ENCODE measurements around the gene UBL4A.
"Not testable (repeated sequence)": the region's sequence is repeated elsewhere in the genome, so short reads cannot be mapped to it uniquely, and the experiment has no call there.

The UBL4A gene

DNA sequence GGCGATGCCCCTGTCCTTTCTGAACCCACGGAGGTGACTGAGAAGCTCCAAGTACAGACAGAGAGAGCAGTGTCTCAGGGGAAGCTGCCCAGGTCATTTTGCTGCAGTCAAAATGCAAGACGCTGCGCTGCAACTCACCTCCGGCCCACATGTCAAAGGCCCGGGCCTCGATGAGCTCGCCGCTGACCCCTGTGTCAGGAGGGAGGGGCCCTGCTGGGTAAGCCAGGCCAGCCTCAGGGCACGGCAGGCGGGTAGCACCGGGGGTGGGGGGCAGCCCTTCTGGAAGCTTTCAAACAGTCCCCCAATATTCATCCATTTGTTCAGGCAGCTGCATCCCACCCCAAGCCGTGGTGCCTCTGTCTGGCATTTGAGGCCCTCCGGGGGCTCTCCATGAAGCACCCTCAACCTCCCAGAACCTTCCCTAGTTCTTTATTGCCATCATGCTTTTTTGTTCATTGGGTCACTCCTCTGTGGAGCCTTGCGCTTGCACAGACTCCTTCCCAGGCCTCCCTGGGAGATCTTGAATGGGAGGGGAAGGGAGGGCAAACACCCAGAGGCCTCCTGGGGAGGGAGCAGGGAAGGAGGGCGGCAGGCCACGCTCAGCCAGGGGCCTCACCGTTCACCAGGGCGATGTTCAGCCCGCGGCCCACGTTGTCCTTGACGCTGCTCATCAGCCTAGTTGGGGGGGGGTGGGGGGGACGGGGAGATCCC is 21.4 kb upstream of the UBL4A start:
- DNase-seq (ENCODE audit: low read depth): no peak

DNA sequence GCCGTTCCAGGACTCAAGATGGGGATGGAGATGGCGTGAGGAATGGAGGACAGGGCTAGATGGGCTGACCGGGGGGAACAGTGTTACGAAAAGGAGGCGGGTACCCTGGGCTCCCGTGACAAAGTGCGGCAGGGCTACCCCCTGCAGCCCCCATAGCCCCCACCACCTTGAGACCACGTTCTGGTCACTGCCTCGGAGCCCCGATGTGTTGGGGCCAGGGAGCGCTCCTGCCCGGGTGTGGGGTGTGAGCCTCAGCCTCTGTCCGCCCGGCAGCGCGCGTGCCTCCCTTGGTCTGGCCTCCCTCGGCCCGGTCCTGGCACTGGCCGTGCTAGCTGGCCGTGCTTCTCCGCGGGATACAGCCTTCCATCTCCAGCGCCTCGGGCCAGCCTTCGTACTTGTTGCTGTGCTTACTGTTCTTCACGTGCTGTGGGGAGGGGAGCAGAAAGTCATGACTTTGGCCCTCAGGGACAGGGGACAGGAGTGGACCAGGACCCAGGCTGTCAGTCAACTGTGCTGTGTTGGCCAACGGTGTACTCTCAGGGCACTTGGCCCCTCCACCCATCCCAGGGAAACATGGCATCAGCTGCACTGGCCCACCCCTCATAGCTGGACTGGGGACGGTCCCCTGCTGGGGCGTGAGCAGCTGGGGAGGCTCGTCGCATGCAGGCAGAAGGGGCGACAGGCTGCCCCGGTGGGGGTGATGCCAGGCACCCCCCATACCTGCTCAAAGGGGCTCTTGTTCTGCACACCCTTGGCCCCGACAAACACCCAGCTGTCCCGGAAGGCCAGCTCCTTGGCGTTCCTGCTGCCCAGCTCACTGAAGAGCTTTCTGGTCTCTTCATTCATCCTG is 20.3 kb upstream of the UBL4A start:
- no peak for DNase-seq (ENCODE audit: low read depth)

DNA sequence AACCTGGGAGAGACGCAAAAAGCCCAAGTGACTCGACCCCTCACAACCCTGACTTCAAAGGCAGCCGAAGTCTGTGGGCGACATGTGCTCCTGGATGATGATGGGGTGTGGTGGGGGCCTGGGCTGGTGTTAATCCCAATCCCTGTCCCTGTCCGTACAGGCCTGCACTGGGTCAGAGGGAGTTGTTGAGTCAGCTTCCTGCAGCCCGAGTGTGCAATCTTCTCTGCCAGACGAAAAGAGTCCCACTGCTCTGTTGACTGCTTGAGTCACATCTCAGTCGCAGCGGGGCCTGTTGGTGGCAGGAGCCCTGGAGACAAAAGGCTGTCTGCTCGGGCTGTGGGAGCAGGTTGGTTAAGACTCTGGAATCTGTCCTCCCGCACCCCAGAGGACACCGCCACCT is 19.3 kb upstream of the UBL4A start:
- DNase-seq (ENCODE audit: low read depth): no peak

DNA sequence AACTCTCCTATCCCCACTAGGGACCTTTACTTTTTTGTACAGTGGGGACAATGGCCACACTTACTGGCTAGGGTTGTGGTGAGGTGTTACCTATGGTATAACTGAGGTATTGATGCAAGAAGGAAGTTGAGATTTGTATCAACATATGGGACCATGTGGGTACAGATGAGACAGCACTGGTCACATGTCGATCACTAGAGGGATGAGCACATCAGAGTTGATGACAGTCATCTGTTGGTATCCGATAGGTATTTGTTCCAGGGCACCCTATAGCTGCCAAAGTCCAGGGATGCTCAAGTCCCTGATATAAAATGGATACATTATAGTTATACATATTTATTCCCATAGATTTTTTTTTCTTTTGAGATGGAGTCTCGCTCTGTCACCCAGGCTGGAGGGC is 16.6 kb upstream of the UBL4A start:
- DNase-seq (ENCODE audit: low read depth): no peak

DNA sequence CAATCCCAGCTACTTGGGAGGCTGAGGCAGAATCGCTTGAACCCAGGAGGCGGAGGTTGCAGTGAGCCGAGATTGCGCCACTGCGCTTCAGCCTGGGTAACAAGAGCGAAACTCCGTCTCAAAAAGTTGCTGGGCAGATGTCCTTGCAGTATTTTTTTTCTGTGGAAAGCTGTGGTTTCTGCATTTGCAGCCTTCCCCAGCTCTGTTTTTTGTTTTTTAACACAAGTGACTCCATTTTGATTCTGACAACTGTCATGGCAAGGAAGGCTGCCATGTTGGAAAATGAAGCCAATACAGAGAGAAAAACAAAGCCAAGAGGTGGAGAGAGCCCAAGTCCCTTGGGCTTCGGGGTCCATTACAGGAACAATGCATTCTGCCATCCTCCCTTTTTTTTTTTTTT is 15.7 kb upstream of the UBL4A start:
- no peak for DNase-seq (ENCODE audit: low read depth)

DNA sequence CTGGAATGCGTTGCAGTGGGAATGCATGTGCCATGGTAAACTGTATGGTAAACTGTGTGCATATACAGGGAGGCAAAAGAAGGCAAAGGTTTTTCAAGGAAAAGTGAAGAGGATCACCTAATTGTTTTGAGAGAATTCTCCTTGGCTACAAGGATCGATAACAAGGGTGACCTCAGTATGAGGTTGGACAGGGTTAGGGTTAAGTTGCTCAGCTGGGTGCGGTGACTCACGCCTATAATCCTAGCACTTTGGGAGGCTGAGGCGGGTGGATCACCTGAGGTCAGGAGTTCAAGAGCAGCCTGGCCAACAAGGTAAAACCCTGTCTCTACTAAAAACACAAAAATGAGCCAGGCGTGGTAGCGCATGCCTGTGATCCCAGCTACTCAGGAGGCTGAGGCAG is 15.0 kb upstream of the UBL4A start:
- not testable (repeated sequence) for DNase-seq (ENCODE audit: low read depth)

DNA sequence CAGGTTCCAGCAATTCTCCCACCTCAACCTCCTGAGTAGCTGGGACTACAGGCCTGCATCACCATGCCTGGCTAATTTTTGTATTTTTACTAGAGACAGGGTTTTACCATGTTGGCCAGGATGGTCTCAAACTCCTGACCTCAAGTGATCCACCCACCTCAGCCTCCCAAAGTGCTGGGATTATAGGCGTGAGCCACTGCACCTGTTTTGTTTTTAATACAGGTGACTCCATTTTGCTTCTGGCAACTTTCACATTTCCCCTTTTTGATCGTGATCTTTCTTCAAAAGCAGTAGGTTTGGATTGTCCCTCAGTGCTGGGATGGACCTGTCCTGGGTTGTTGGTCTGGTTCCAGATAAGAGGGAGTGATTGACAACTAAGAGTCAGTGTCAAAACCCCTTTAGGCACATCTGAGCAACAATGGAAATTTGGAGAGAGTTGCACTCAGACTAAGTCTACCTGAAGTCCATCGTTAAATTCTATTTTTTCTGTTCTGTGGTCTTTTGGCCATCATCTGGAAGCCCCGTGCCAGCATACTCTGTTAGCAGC is 10.2 kb upstream of the UBL4A start:
- DNase-seq (ENCODE audit: low read depth): not testable (repeated sequence)

DNA sequence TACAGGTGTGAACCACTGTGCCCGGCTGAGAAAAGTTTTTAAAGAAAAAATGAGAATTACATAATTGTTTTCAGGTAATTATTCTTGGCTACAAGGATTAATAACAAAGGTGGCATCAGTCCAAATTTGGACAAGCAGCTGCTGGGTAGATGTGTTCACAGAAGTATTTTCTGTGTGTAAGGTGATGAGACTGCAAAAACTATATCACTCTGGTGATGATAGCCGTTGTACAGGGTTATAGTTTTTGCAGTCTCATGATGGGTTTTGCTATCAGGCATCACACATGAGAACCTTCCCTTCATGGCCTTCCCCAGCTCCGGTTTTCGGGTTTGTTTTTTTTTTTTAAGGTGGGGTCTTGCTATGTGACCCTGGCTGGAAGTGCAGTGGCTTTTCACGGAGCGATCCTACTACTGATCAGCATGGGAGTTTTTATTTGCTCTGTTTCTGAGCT is 9.1 kb upstream of the UBL4A start:
- DNase-seq (ENCODE audit: low read depth): no peak

DNA sequence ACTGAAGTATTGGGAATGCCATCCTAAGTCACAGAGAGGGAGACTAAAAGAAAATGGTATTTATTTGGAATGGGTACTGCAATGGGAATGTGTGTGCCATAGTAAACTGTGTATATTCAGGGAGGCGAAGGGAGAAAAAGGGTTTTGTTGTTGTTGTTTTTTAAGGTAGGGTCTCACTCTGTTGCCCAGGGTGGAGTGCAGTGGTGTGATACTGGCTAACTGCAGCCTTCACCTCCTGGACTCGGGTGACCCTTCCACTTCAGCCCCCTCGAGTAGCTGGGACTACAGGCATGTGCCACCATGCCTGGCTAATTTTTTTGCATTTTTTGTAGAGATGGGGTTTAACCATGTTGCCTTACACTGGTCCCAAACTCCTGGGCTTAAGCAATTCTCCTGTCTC is 8.3 kb upstream of the UBL4A start:
- DNase-seq (ENCODE audit: low read depth): no peak

DNA sequence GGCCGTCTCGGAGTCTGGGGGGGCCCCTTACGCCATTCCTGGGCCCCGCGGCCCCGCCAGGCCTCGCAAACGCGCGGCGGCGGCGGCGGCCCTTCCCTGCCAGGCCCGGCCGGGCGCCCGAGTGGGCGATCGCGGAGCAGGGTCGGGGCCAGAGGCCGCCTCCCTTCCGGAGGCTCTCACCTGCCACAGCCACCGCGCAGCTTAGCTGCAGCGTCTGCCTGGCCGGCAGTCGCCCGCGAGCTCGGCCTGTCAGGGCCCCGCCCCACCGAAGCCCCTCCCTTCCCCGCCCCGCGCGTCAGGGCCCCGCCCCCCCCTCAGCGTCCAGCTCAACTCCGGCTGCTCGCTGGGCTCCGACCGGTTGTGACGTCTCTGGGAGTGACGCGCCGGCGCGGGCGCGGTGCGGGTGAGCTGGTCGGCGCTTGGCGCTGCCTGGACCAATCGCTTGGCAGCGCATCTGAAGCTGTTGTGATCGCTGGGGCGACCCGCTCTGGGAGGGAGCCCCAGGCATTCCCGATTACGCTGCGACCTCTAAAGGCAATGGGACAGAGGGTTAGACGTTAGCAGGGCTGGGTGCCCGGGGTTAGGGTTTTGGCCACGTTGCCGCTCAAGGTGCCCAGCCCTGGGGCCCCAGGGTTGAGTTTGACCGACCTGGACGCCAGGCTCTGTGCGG is 4.1 kb upstream of the UBL4A start, which contains the start of gene SLC10A3:
Gene SLC10A3 (minus strand): TSS at position 216 of the 670 bp plus-strand sequence. CDS start 1,689 bp downstream, outside the sequence.
- DNase-seq (ENCODE audit: low read depth): peak; percentile 87

DNA sequence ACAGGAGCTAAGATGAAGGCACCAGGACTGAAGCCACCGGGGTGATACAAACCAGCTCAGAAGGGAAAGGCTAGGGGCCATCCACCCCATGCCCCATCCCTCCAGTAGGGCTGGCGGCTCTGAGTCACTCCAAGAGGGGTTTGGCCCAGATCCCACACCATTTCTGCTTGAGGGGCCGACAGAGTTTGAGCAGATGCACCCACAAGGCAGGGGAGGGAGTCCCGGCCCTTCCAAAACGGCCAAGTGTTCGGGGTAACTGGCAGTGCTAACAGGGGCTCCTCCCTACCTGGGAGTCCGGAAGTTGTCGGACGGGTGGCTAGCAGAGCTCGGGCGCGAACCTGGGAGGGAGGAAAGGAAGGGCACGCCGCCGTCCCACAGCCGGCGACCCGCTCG is 3.6 kb upstream of the UBL4A start:
- DNase-seq (ENCODE audit: low read depth): no peak

DNA sequence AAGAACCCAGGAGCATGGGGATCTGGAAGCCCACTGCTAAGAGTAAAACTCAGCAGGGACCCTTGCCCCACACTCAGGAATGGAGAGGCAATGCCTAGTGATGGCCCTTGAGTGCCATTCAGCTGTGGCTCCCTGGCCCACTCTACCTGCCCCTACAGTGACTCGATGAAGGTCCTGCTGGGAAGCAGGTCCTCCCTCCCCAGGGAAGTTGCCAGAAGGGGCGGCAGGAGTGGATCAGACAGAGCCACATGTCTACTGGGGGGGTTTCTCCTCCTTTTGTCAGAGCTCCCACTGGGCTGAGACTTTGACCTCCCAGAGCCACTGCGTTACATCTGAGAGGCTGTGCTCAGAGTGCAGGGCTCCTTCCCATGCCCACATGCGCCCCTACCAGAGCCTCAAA is 2.8 kb upstream of the UBL4A start:
- no peak for DNase-seq (ENCODE audit: low read depth)

DNA sequence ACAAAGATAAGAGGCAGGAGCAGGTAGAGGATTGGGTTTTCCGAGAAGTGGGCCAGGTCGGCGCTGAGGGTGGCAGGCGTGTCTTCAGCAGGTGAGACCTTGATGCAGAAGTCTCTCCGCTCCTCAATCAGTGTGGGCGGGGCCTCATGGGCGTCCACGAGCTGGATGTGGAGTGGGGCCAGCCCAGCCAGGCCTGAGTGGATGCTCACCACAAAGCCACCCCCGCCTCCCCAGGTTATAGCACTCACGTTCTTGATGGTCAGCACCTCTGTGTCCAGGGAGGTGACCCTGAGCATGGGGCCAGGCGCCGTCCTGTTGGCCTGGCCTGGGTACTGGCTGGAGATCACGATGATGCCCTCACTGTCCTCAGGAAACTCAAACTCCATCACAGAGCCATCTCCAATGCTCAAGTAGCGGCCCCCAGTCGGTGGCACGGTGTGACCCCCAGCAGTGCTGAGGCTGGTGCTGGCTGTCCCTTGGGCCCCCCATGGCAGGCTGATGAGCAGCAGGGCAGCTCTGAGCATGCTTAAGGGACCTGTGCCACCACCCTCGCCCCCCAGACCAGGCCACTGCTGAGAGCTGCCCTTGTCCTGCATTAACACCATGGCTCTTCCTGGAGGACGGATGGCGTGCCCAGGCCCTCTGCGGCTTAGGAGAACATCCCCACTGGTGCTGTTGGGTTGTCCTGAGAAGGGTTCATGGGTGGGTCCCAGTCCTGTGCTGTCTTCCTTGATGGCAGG is 2.1 kb upstream of the UBL4A start:
- DNase-seq (ENCODE audit: low read depth): no peak

DNA sequence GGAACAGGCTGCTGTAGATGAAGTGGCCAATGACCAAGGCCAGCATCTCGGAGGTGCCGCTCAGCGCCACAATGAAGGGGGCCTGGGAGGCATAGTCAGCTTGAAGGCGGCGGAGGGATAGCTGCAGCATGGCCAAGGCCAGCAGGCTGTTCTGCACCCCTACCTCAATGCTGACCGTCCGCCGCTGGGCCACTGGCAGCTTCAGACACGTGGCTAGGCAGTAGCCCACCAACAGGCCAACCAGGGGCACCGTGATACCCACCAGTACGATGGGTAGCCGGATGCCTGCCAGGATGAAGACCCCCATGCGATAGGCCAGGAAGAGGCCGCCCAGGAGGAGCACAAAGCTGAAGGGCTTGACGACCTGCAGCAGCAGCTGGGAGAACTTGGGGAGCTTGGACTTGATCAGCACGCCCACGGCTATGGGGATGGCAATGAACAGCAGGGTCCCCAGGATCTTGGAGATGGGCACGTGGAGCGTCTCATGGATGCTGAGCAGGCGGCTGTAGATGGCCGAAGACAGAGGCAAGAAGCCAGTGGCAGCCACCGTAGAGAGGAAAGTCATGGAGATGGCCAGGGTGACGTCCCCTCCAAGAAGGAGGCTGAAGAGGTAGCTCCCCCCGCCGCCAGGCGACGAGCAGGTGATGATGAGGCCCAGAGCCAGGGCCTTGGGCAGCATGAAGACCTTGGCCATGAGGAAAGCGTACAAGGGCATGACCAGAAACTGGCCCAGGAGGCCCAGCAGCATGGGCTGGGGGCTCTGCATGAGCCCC is 1.3 kb upstream of the UBL4A start:
- no peak for DNase-seq (ENCODE audit: low read depth)

DNA sequence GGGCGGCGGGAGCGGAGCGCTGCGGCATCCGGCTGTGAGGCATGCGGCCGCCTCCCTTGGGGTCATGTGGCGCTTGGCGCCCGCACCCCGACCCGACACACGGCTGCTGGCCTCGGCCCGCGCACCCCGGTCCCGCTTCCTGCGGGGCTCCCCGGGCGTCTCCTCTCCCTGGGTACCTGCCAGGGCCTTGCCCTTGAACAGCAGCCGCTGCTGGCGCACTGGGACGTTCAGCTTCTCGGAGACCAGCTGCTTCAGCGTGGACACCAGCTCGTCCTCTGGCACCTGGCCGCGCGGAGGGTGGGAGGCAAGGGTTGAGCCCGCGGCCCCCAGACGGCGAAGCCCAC is 391 bp downstream of the UBL4A start:
- DNase-seq (ENCODE audit: low read depth): peak; percentile 26

DNA sequence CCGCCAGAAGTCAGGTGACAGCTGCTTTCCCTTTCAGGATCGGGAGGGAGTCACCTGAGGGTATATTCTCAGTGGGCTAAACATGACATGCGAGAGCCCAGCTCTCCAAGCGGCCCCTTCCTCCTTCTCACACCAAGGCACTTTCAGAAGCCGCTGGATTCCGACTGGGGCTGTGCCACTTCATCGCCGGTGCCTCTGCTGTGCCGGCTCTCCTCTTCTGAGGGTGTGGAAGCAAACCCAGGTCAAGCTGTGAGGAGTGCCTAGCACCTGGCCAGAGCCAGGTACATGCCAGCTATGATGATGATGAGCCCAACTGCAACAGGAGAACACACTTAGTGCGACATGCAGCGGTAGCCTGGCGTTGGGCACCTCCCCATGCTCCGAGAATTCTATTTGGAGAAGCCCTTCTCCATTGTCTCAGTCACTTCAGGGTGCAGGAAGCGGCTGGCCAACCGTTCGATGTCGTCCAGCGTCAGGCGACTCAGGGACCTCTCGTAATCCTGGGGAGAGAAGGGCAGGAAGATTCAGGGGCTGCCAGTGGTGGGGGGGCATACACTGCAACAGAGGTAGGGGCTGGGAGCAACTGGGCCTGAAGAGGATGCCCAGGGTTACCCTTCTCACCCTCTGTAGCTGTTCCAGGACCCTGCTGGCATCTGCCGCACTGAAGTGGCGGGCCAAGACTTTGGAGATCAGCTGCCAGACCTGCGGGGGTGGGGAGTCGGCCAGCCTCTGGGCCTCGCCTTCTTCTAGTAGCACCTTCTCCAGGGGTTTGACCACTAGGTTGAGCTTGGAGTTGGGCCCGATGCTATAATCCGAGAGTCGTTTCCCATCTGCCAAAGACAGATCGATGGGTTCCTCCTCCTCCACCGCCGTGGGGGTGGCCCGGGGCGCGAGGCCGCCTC is 1.0 kb downstream of the UBL4A start:
- no peak for DNase-seq (ENCODE audit: low read depth)

DNA sequence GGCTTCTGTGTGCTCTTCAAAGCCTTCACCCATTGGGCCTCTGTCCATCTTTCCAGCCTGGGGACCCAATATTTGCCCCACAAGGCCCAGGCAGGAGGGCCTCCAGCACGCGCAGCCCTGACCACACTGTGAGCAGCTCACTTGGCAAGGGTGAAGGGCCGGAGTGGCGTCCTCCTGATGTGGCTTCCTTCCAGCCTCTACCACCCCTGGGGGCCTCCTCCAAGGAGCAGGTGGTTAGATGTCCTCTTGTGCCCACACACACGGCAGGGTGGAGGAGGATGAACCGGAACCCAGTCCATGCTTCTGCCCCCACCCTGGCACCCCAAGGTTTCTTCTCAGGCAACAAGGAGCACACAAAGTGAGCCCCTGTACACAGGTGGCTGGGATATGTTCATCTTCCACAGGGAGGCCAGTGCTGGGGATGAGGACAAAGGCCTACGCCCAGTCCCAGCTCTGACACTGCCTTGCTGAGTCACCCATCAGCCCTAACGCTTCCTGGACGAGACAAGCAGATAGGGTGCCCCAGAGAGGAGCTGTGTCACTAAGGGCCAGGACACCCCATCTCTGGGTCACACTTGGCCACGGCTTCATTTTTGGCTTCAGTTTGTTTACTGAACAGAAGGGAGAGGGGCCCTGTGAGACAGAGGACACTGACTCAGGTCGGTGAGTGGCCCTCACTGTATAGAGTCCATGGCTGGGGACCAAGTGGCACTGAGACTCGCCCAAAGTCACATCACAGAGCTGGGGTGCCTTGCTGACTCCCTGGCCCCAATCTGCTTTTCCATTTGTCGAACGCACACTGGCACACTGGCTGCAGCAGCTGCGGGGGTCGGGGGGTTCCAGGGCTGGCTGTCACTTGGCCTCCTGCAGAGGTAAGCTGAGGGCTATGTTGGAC is 1.9 kb downstream of the UBL4A start:
- DNase-seq (ENCODE audit: low read depth): no peak

DNA sequence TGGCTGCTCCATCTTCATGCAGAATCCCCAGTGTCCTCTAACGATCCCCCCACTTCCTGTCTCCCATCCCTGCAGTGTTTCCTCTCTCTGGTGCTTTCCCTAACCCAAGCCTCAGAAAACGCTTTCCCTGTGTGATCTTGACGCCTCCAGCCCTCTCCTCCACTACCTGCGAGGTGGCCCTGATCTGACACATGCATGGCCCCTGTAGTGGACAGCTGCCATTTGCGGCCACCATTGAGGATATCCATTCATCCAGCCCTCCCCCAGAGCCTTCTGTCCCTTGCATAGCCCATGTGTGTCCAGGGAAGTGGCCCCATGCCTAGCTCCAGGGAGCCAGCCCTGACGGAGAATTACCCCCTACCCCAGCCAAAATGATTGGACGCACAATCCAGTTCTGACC is 3.1 kb downstream of the UBL4A start:
- no peak for DNase-seq (ENCODE audit: low read depth)

DNA sequence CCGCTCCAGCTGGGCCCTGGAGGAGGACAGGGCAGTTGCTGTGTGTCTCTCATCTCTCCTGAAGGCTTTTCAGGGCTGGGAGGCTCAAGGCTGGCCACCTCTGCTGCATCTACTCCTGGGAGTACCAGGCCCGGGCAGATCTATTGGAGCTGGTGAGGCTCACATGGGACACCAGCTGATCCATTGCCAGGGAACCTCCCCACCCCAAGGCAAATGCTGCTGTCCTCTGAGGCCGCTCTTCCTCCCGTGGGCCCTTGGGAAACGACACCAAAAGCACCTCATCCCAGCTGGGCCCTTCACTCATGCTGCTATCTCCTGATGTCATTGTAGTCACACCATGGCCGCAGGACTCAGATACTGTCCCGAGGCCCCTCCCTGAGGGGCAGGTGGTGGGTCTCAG is 3.6 kb downstream of the UBL4A start:
- no peak for DNase-seq (ENCODE audit: low read depth)

Data from T-helper 22 cell (primary cell).